Ectodermal cell (in vitro differentiated cells): ENCODE data around the gene PLCB3.

Experiments
- H3K27ac ChIP-seq: 2 replicates; pipeline ENCODE4 v1.7.0; 2013; ENCODE audit warnings: mild to moderate bottlenecking, low read depth, low read length; ENCODE audit not compliant: insufficient read depth, poor library complexity, severe bottlenecking
- H3K27me3 ChIP-seq: 2 replicates; pipeline ENCODE4 v1.7.0; 2013; ENCODE audit warnings: mild to moderate bottlenecking, low read length; ENCODE audit not compliant: insufficient read depth, control insufficient read depth, poor library complexity, severe bottlenecking
- H3K36me3 ChIP-seq: one replicate; pipeline ENCODE4 v1.7.0; 2013; ENCODE audit warnings: low read length; ENCODE audit not compliant: control insufficient read depth, insufficient read depth
- H3K4me1 ChIP-seq: one replicate; pipeline ENCODE4 v1.7.0; 2013; ENCODE audit warnings: low read length; ENCODE audit not compliant: control insufficient read depth, insufficient read depth
- H3K4me3 ChIP-seq: 2 replicates; pipeline ENCODE4 v1.7.0; 2013; ENCODE audit warnings: low read depth, low read length, control low read depth; ENCODE audit not compliant: insufficient read depth
- H3K9me3 ChIP-seq: 2 replicates; pipeline ENCODE4 v1.7.0; 2013; ENCODE audit warnings: mild to moderate bottlenecking, low read length, moderate library complexity; ENCODE audit not compliant: control insufficient read depth
- WGBS, 2 experiments: methylation state at CpG; one replicate each; pipeline ENCODE4 v1.1.7; 2013; ENCODE audit warnings: missing lambda C conversion rate in 2 of 2; 5-methylcytosine and 5-hydroxymethylcytosine counted together

Gene PLCB3

DNA sequence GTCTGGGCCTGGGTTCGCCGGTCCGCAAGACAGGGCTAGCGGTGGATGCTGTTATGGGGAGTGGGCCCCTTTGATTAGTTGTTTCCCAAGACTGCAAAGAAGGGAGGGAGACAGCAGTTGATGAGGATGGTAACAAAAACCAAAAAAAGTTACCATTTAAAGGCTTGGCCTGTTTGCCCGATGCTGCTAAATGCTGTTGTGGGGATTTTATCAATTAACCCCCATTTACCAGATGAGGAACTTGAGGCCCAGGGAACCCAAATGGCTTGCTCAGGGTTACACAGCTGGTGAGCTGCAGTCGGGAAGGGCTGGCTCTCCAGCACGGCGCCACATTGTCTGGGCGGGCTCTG, 28.7 kb upstream of the PLCB3 start:
- H3K4me3 ChIP-seq, result no peak overlapping the region
- WGBS, 2 experiments, result 88 to 90% methylated on average over 9 of the region's 9 CpGs

GRCh38 chr11:64223001-64223651, 28.2 kb upstream of the PLCB3 start:
- no peak overlapping the region for H3K4me3 ChIP-seq
- H3K9me3 ChIP-seq, result no peaks in the 10 kb centered on the region
- H3K36me3 ChIP-seq, result no peaks in the 10 kb centered on the region
- H3K27me3 ChIP-seq, result no peaks in the 10 kb centered on the region
- peaks cover 15% of the 10 kb centered on the region for H3K4me1 ChIP-seq
- 95% methylated on average over 24 of the region's 24 CpGs for WGBS, 2 experiments
- no peak overlapping the region for H3K27ac ChIP-seq

More for the DNA sequence above, 28.7 kb upstream of the PLCB3 start:
- no peaks in the 10 kb centered on the region for H3K36me3 ChIP-seq
- no peaks in the 10 kb centered on the region for H3K9me3 ChIP-seq
- no peaks in the 10 kb centered on the region for H3K27me3 ChIP-seq
- H3K4me1 ChIP-seq, result peaks cover 15% of the 10 kb centered on the region
- no peak overlapping the region for H3K27ac ChIP-seq

DNA sequence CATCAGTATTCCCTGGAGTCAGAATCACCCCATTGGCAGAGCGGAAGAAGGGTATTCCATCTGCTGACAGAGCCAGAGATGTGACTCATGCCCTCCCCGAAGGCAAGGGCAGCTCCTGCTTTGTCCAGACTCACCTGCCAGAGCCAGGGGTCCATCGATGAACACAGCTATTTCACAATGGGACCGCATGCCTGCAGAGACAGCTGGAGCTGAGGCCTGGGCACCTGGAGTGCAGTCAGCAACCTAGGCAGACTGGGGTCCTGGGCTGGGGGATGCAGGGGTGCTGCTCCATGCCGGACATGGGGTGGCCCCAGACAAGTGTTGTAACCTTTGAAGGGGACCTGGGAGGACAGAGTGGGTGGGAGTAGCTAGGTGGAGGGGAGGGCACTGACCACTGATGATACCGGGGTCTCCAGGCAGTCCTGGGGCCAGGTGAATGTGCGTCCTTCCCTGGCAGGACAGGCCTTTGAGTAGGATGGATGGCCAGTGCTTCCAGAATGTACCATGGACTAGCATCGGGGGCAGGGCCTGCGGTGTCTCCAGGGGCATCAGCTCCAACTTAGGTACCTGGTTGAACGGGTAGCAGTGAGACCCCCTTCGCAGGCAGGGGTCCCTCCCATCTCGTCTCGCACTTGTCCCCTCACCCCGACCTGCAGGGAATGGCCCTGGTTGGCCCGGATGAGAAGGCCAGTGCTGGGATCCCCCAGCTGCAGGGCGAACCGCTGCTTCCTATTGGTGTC, 27.0 kb upstream of the PLCB3 start:
- 95% methylated on average over 17 of the region's 17 CpGs for WGBS, 2 experiments
- H3K9me3 ChIP-seq, result no peaks in the 10 kb centered on the region
- H3K27ac ChIP-seq, result no peak overlapping the region
- no peaks in the 10 kb centered on the region for H3K27me3 ChIP-seq
- no peaks in the 10 kb centered on the region for H3K36me3 ChIP-seq
- peaks cover 16% of the 10 kb centered on the region for H3K4me1 ChIP-seq
- no peak overlapping the region for H3K4me3 ChIP-seq

DNA sequence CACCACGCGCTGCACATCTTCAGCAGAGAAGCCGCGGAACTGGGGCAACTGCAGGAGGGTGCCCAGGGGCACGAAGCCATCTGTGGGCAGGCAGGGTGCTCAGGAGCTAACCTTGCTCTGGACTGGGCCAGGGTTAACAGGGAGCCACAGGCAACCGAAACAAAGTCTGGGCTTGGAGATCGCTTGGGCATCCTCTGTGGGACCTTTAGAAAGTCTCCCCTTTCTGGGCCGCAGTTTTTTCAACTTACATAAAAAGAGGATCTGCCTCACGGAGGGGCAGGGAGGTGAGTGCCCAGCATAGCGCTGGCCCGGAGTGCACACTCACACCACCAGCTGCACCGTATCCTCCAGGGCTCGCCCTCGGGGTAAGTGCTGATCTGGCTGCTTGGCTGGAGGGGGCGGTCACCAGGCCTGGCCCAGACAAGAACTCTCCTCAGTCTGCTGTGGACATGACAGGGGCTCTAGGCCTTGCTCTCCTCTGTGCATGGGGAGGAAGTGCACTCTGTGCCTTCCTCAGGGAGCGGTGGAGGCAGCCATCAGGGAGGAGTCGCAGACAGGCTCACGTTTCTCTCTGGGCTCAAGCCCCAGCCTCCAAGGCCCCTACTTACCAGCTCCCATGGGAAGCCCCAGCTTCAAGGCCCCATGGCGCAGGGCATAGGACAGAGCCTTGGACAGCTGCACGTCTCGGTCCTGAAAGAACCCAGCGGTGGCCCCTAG, 26.3 kb upstream of the PLCB3 start:
- peak overlapping the region; percentile 64 for H3K4me3 ChIP-seq
- H3K36me3 ChIP-seq, result no peaks in the 10 kb centered on the region
- no peaks in the 10 kb centered on the region for H3K27me3 ChIP-seq
- peaks cover 23% of the 10 kb centered on the region for H3K4me1 ChIP-seq
- H3K9me3 ChIP-seq, result no peaks in the 10 kb centered on the region
- H3K27ac ChIP-seq, result no peak overlapping the region
- WGBS, 2 experiments, result 76 to 77% methylated on average over 22 of the region's 22 CpGs

DNA sequence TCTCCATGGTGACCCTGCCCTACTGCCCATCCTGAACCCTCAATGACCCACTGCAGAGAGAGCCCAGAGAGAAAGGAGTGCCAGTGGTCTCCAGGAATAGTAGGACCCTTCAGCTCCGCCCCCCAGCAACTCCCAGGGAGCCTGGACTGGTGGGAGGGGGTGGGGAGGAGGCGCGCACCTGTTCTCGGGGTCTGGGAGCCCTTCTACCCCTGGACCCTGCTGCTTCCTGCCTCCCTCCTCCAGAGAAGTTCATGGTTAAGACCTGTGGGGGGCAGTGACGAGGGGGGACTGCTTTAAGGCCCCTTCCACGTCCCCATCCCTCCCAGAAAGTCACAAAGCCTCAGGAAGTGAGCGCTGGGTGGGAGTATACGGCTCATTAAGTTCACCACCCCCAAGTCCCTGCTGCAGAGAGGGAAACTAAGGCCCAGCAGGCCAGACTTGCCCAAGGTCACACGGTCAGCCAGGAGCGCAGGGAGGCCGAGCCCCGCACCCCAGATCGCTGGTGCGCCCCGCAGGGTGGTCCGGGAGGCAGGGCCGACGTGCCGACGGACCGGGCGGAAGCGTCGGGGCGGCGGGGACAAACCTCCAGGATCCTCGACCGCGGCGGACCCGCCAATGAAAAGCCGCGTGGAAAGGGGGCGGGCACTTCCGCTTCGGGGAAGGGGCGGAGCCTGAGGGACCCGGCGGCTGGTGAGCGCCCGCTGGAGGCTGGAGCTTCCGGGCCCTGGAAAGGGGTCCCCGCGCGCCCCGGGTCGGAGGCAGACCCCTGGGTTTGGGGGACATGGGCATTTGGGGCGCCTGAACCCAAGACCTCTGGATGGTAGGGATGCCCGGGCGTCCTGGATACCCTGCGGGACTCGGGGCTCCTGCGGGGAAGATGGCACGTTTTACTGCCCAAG, 25.5 kb upstream of the PLCB3 start, which contains the start of the genes NUDT22 and TRPT1:
TSS of gene NUDT22 (plus strand) at position 667 of the 899 bp plus-strand sequence. CDS start 379 bp downstream, outside the sequence.
TSS of gene TRPT1 (minus strand) at position 579 of the 899 bp plus-strand sequence. CDS start at position 253, 326 bp downstream.
- Histone ChIP-seq H3K9me3 (no peaks in the 10 kb centered on the region), H3K27ac (no peak within 1 kb of the TSS), H3K27me3 (peaks cover 2% of the 10 kb centered on the region), H3K4me1 (peaks cover 23% of the 10 kb centered on the region), H3K4me3 (peak within 1 kb of the TSS; percentile 64), H3K36me3 (no peaks in the 10 kb centered on the region)
- WGBS, 2 experiments, result 1% methylated on average over 54 of the region's 54 CpGs

DNA sequence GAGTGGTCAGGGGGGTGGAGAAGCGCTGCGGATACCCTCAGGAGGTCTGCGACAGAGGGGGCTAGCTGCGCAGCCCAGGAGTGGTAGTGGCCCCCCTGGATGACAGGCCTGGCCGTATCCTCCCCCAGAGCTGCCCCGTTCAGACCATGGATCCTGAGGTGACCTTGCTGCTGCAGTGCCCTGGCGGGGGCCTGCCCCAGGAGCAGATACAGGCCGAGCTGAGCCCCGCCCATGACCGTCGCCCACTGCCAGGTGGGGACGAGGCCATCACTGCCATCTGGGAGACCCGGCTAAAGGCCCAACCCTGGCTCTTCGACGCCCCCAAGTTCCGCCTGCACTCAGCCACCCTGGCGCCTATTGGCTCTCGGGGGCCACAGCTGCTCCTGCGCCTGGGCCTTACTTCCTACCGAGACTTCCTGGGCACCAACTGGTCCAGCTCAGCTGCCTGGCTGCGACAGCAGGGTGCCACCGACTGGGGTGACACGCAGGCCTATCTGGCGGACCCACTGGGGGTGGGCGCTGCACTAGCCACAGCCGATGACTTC, 24.8 kb upstream of the PLCB3 start:
- WGBS, 2 experiments, result 36 to 38% methylated on average over 26 of the region's 26 CpGs
- Histone ChIP-seq H3K4me1 (peaks cover 23% of the 10 kb centered on the region), H3K27ac (no peak overlapping the region), H3K4me3 (peak overlapping the region; percentile 64), H3K36me3 (no peaks in the 10 kb centered on the region), H3K9me3 (no peaks in the 10 kb centered on the region), H3K27me3 (peaks cover 9% of the 10 kb centered on the region)

DNA sequence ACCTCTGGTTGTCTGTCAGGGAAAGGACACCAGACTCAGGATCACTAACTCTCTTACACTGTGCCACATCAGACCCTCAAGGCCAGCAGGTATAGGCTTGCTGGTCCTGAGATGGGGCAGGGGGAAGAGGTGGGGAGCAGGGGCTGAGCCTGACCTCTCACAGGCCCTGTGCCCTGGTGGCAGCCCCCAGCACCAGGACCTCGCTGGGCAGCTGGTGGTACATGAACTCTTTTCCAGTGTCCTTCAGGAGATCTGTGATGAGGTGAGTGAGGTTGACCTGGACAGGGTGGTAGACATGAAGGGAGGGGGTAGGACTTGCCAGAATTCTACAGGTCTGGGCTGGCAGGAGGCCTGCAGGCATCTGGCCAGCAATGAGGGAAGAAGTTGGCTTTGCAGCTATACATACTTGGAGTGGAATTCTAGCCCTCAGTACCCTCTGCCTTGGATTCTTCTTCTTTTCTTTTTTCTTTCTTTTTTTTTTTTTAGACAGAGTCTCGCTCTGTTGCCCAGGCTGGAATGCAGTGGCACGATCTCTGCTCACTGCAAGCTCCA, 23.8 kb upstream of the PLCB3 start:
- Histone ChIP-seq H3K36me3 (no peaks in the 10 kb centered on the region), H3K4me3 (no peak overlapping the region), H3K9me3 (no peaks in the 10 kb centered on the region), H3K4me1 (peaks cover 23% of the 10 kb centered on the region), H3K27ac (no peak overlapping the region), H3K27me3 (peaks cover 18% of the 10 kb centered on the region)
- 80 to 94% methylated on average over 3 of the region's 3 CpGs for WGBS, 2 experiments

DNA sequence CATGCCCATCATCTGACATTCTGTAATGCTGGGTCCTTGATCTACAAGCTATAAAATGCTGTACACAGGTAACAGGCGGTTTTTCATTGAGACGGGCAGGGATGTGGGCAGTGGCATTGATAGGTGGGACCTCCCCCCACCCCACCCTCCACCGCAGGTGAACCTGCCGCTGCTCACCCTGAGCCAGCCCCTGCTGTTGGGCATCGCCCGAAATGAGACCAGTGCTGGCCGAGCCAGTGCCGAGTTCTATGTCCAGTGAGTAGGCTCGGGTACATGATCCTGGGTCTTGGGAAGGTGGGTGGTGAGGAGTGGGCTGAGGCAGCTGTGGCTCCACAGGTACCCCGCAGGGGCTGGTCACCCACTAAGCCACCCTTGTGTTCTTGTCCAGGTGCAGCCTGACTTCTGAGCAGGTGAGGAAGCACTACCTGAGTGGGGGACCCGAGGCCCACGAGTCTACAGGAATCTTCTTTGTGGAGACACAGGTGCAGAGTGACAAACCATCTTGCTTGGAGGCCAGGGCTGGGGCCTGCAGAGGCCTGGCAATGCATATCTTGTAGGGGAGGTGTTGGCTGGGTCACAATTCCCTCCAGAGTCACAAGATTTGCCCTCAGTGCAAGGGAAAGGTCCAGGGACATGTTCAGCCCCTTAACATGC, 22.1 kb upstream of the PLCB3 start:
- WGBS, 2 experiments, result 96% methylated on average over 12 of the region's 12 CpGs
- Histone ChIP-seq H3K9me3 (no peaks in the 10 kb centered on the region), H3K4me1 (peaks cover 28% of the 10 kb centered on the region), H3K36me3 (no peaks in the 10 kb centered on the region), H3K4me3 (peak overlapping the region; percentile 73), H3K27ac (no peak overlapping the region), H3K27me3 (peaks cover 35% of the 10 kb centered on the region)

DNA sequence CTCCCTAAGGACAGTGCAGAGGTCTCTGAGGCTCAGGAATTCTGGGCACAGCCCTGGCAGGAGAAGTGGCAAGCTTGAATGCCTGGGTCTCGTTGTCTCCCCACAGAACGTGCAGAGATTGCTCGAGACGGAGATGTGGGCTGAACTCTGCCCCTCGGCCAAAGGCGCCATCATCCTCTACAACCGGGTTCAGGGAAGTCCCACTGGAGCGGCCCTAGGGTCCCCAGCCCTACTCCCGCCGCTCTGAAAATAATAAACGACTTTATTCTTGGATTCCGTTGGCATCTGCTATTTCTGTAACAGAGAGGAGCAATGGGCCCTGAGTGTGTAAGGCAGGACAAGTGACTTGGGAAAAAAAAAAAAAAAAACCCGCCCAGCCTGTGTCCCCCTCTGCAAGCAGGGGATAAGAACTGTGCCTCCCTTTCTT, 21.6 kb upstream of the PLCB3 start:
- peaks cover 28% of the 10 kb centered on the region for H3K4me1 ChIP-seq
- no peaks in the 10 kb centered on the region for H3K36me3 ChIP-seq
- H3K27me3 ChIP-seq, result peaks cover 36% of the 10 kb centered on the region
- H3K4me3 ChIP-seq, result peak overlapping the region; percentile 73
- H3K9me3 ChIP-seq, result no peaks in the 10 kb centered on the region
- peak overlapping the region; percentile 69 for H3K27ac ChIP-seq
- 65 to 69% methylated on average over 13 of the region's 13 CpGs for WGBS, 2 experiments
